HG03521 (cell line): ENCODE results near the gene ZKSCAN2.

Experiments used
- ATAC-seq: cut with Tn5 transposase; IDR thresholded peaks from one replicate; pipeline ENCODE4 v1.9.1; 2021; ENCODE audit warnings: mild to moderate bottlenecking, moderate library complexity; ENCODE audit not compliant: unreplicated experiment

Gene ZKSCAN2

GRCh38 chr16:25257470-25257955 is at the start of gene ZKSCAN2:
Gene ZKSCAN2, minus strand, starts transcription at chr16:25257845. Its CDS starts 718 bp downstream, at chr16:25257127.
- peak; percentile 82 for ATAC-seq

- no peak for ATAC-seq
Measured at GRCh38 chr16:25299792-25300590, 42.3 kb upstream of the ZKSCAN2 start.

GRCh38 chr16:25298165-25298872 is 40.7 kb upstream of the ZKSCAN2 start:
- no peak for ATAC-seq

GRCh38 chr16:25297151-25297787 is 39.6 kb upstream of the ZKSCAN2 start:
- no peak for ATAC-seq

GRCh38 chr16:25291580-25291979 is 33.9 kb upstream of the ZKSCAN2 start:
- no peak for ATAC-seq

GRCh38 chr16:25289466-25289865 is 31.8 kb upstream of the ZKSCAN2 start:
- ATAC-seq, result no peak

GRCh38 chr16:25279491-25279890 is 21.8 kb upstream of the ZKSCAN2 start:
- no peak for ATAC-seq

- no peak for ATAC-seq
Measured at GRCh38 chr16:25271421-25271820, 13.8 kb upstream of the ZKSCAN2 start.

- no peak for ATAC-seq
Measured at GRCh38 chr16:25270577-25270976, 12.9 kb upstream of the ZKSCAN2 start.

- no peak for ATAC-seq
Measured at GRCh38 chr16:25269879-25270278, 12.2 kb upstream of the ZKSCAN2 start.

- no peak for ATAC-seq
Measured at GRCh38 chr16:25265968-25266367, 8.3 kb upstream of the ZKSCAN2 start.

- no peak for ATAC-seq
Measured at GRCh38 chr16:25264597-25264996, 7.0 kb upstream of the ZKSCAN2 start.

GRCh38 chr16:25260416-25260815 is 2.8 kb upstream of the ZKSCAN2 start:
- no peak for ATAC-seq

GRCh38 chr16:25258861-25259179 is 1.2 kb upstream of the ZKSCAN2 start:
- ATAC-seq, result no peak

GRCh38 chr16:25257956-25258860 is 563 bp upstream of the ZKSCAN2 start:
- ATAC-seq, result peak; percentile 33

GRCh38 chr16:25256695-25257469 is 763 bp downstream of the ZKSCAN2 start:
- ATAC-seq, result no peak

- no peak for ATAC-seq
Measured at GRCh38 chr16:25253322-25253721, 4.3 kb downstream of the ZKSCAN2 start.

GRCh38 chr16:25250467-25250866 is 7.2 kb downstream of the ZKSCAN2 start:
- ATAC-seq, result no peak

GRCh38 chr16:25235991-25236390 is 21.7 kb downstream of the ZKSCAN2 start:
- ATAC-seq, result no peak

GRCh38 chr16:25228372-25228771 is 29.3 kb downstream of the ZKSCAN2 start:
- no peak for ATAC-seq
